PC-3 (cell line): ENCODE results near the gene HS3ST4. TPM values are rescaled to one million over a fixed set of nuclear protein-coding genes. Genes with fewer than 3 reads are reported as not detected.

Source experiments
- ATAC-seq: fragments of 200-7000 bp; cut with Tn5 transposase; 2 replicates; pipeline ENCODE4 v1.9.1; 2020; ENCODE audit warnings: mild to moderate bottlenecking, moderate library complexity
- BruUV-seq: library from RNA; stranded (reverse); fragments of 400-500 nt; replicated peaks from 2 replicates; lab custom pipeline; 2021; lab: Mats Ljungman, UMichigan
- CTCF ChIA-PET: fragments of 300-600 bp; sonication (Branson Sonifier 250); formaldehyde crosslinking; loops from one replicate; lab custom pipeline; 2022; ENCODE audit warnings: antibody characterized with exemption; lab: Charles Lee
- POLR2A ChIA-PET: fragments of 300-600 bp; sonication (Branson Sonifier 250); formaldehyde crosslinking; loops from one replicate; lab custom pipeline; 2022; ENCODE audit warnings: antibody characterized with exemption; ENCODE audit not compliant: unreplicated experiment; lab: Charles Lee
- DNase-seq: peaks from one replicate; pipeline ENCODE4 v3.0.0-alpha.2; 2015
- H2AFZ ChIP-seq: fragments of 300-600 bp; sonication (generic); 2 replicates; pipeline ENCODE4 v1.6.0; 2016; ENCODE audit warnings: antibody characterized with exemption, low read length
- H3F3A ChIP-seq: fragments of 300-600 bp; sonication (generic); one replicate; pipeline ENCODE4 v1.6.0; 2017; ENCODE audit warnings: antibody characterized with exemption, low read length, control low read depth, mild to moderate bottlenecking; ENCODE audit not compliant: unreplicated experiment
- H3K27ac ChIP-seq: fragments of 300-600 bp; sonication (generic); 2 replicates; pipeline ENCODE4 v1.5.1; 2016; ENCODE audit warnings: mild to moderate bottlenecking, low read length
- H3K27me3 ChIP-seq: fragments of 300-600 bp; sonication (generic); 2 replicates; pipeline ENCODE4 v1.6.1; 2016; ENCODE audit warnings: low read length, mixed read lengths
- H3K36me3 ChIP-seq: fragments of 300-600 bp; sonication (generic); 2 replicates; pipeline ENCODE4 v1.6.1; 2016; ENCODE audit warnings: low read depth, mixed run types, low read length, mixed read lengths
- H3K4me1 ChIP-seq: fragments of 300-600 bp; sonication (generic); 2 replicates; pipeline ENCODE4 v1.5.1; 2016; ENCODE audit warnings: low read length; ENCODE audit not compliant: insufficient read depth
- H3K4me2 ChIP-seq: fragments of 300-600 bp; sonication (generic); 2 replicates; pipeline ENCODE4 v1.6.0; 2016; ENCODE audit warnings: low read length
- H3K4me3 ChIP-seq: fragments of 300-600 bp; sonication (generic); 2 replicates; pipeline ENCODE4 v1.5.1; 2016; ENCODE audit warnings: mild to moderate bottlenecking, low read length, mixed read lengths
- H3K79me2 ChIP-seq: fragments of 300-600 bp; sonication (generic); 2 replicates; pipeline ENCODE4 v1.6.1; 2017; ENCODE audit warnings: low read length, mixed read lengths
- H3K9ac ChIP-seq: fragments of 300-600 bp; sonication (generic); 2 replicates; pipeline ENCODE4 v1.6.0; 2016; ENCODE audit warnings: mild to moderate bottlenecking, low read length
- H3K9me2 ChIP-seq: fragments of 300-600 bp; sonication (generic); replicated peaks from 2 replicates; pipeline ENCODE4 v1.6.1; 2016; ENCODE audit warnings: mixed run types, low read length, mixed read lengths
- H3K9me3 ChIP-seq: fragments of 300-600 bp; sonication (generic); 2 replicates; pipeline ENCODE4 v1.6.1; 2016; ENCODE audit warnings: low read length, mixed read lengths
- H4K20me1 ChIP-seq: fragments of 300-600 bp; sonication (generic); 2 replicates; pipeline ENCODE4 v1.6.1; 2016; ENCODE audit warnings: low read length, mixed read lengths
- CTCF ChIP-seq: fragments of 300-600 bp; sonication (generic); conservative IDR thresholded peaks from 2 replicates; pipeline ENCODE4 v1.5.1; 2017; ENCODE audit warnings: antibody characterized with exemption, low read depth, mild to moderate bottlenecking, low read length
- EZH2 ChIP-seq: fragments of 300-600 bp; sonication (generic); IDR thresholded peaks from one replicate; pipeline ENCODE4 v1.6.1; 2017; ENCODE audit warnings: antibody characterized with exemption, mild to moderate bottlenecking, low read length; ENCODE audit not compliant: unreplicated experiment
- EZH2phosphoT487 ChIP-seq: fragments of 300-600 bp; sonication (generic); IDR thresholded peaks from 2 replicates; pipeline ENCODE4 v1.6.1; 2018; ENCODE audit warnings: mild to moderate bottlenecking, antibody characterized with exemption, low read length, borderline replicate concordance
- intact Hi-C: fragments of 100-400 bp; cut with micrococcal nuclease; formaldehyde crosslinking; loops from 2 replicates; pipeline ENCODE4 v1.9.0; 2023
- total RNA-seq: library from RNA; depleted of rRNA; stranded (reverse); fragments of >200 nt; gene quantifications from 2 replicates; pipeline ENCODE4 v1.2.3, GENCODE V29; 2014

HS3ST4 gene
- total RNA-seq, 1 experiment from 2014 or later, result not detected

DNA sequence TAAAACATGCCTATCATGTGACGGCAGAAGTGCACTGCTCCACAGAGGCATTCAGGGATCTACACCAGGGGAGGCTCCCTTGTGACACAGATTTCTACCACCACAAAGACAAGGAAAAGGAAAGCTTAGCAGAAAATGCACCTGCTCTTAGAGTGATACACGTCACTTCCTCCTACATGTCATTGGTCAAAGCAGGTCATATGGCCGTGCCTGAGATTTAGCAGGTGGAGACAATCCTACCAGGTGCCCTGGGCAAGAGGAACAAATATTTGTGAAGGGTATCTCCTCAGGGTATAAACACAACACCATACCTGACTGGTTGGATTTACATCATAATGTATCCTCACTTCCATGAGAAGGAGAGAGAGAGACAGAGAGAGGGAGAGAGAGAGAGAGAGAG, 362.1 kb downstream of the HS3ST4 start:
- H3K9me2 ChIP-seq, result no peaks in the 10 kb centered on the region
- ChIA-PET CTCF (no interaction called here), POLR2A (no interaction called here)
- H3F3A ChIP-seq, result no peaks in the 10 kb centered on the region
- H3K4me2 ChIP-seq, result no peak overlapping the region
- H3K79me2 ChIP-seq, result no peaks in the 10 kb centered on the region
- no peaks in the 10 kb centered on the region for H3K27me3 ChIP-seq
- H2AFZ ChIP-seq, result no peak overlapping the region
- no peak overlapping the region for H3K27ac ChIP-seq
- DNase-seq, result no peak
- intact Hi-C loops, result no loop called here
- no peaks in the 10 kb centered on the region for H3K36me3 ChIP-seq
- BruUV-seq, result no TSS peak
- H3K9me3 ChIP-seq, result no peaks in the 10 kb centered on the region
- TF ChIP-seq EZH2 (no peak), EZH2phosphoT487 (no peak), CTCF (no peak)
- ATAC-seq, result no peak
- H3K9ac ChIP-seq, result no peak overlapping the region
- no peaks in the 10 kb centered on the region for H3K4me1 ChIP-seq
- H3K4me3 ChIP-seq, result no peak overlapping the region
- H4K20me1 ChIP-seq, result no peaks in the 10 kb centered on the region

GRCh38 chr16:26058326-26058725, 366.6 kb downstream of the HS3ST4 start:
- Histone ChIP-seq H3K4me3 (no peak overlapping the region), H3F3A (no peaks in the 10 kb centered on the region), H3K9ac (no peak overlapping the region), H4K20me1 (no peaks in the 10 kb centered on the region), H3K4me2 (no peak overlapping the region), H3K79me2 (no peaks in the 10 kb centered on the region), H3K9me3 (no peaks in the 10 kb centered on the region), H3K36me3 (no peaks in the 10 kb centered on the region), H3K27ac (no peak overlapping the region), H3K4me1 (no peaks in the 10 kb centered on the region), H2AFZ (no peak overlapping the region), H3K27me3 (no peaks in the 10 kb centered on the region), H3K9me2 (no peaks in the 10 kb centered on the region)
- TF ChIP-seq EZH2phosphoT487 (no peak), EZH2 (no peak), CTCF (no peak)
- ChIA-PET CTCF (no interaction called here), POLR2A (no interaction called here)
- DNase-seq, result no peak
- no peak for ATAC-seq
- BruUV-seq, result no TSS peak
- intact Hi-C loops, result no loop called here

- H3K36me3 ChIP-seq, result no peaks in the 10 kb centered on the region
- H3K9me3 ChIP-seq, result no peaks in the 10 kb centered on the region
- intact Hi-C loops, result no loop called here
- no peaks in the 10 kb centered on the region for H3K9me2 ChIP-seq
- H3K79me2 ChIP-seq, result no peaks in the 10 kb centered on the region
- POLR2A ChIA-PET, result no interaction called here
- CTCF ChIA-PET, result no interaction called here
- no peaks in the 10 kb centered on the region for H3K4me1 ChIP-seq
- H4K20me1 ChIP-seq, result no peaks in the 10 kb centered on the region
- no peak overlapping the region for H2AFZ ChIP-seq
- no peak overlapping the region for H3K4me3 ChIP-seq
- H3K4me2 ChIP-seq, result no peak overlapping the region
- H3K27ac ChIP-seq, result no peak overlapping the region
- no peak for TF ChIP-seq CTCF
- TF ChIP-seq EZH2phosphoT487, result no peak
- no peak for TF ChIP-seq EZH2
- H3K9ac ChIP-seq, result no peak overlapping the region
- ATAC-seq, result no peak
- no TSS peak for BruUV-seq
- DNase-seq, result no peak
- H3F3A ChIP-seq, result no peaks in the 10 kb centered on the region
- H3K27me3 ChIP-seq, result no peaks in the 10 kb centered on the region
Observed at GRCh38 chr16:26070302-26071100, 378.7 kb downstream of the HS3ST4 start.
